ENCODE data around the gene PTPRT. TPM values are rescaled to one million over a fixed set of nuclear protein-coding genes. Genes with fewer than 3 reads are reported as not detected.

The PTPRT gene
- total and polyA plus RNA-seq, 2 donors (not counting 1 experiment from before 2014, with no cell fraction given) = not detected

GRCh38 chr20:43190332-43190953 is 737 bp upstream of the PTPRT start:
- H2AFZ ChIP-seq (ENCODE audit: low read length) = no peak overlapping the region
- DNase-seq (ENCODE audit: low read depth in 2 of 2) = no peak
- TF ChIP-seq EZH2 (IDR thresholded peaks at IDR 0.05; ENCODE audit: low read length, missing control alignments) = no peak
- TF ChIP-seq, protein P1, sequence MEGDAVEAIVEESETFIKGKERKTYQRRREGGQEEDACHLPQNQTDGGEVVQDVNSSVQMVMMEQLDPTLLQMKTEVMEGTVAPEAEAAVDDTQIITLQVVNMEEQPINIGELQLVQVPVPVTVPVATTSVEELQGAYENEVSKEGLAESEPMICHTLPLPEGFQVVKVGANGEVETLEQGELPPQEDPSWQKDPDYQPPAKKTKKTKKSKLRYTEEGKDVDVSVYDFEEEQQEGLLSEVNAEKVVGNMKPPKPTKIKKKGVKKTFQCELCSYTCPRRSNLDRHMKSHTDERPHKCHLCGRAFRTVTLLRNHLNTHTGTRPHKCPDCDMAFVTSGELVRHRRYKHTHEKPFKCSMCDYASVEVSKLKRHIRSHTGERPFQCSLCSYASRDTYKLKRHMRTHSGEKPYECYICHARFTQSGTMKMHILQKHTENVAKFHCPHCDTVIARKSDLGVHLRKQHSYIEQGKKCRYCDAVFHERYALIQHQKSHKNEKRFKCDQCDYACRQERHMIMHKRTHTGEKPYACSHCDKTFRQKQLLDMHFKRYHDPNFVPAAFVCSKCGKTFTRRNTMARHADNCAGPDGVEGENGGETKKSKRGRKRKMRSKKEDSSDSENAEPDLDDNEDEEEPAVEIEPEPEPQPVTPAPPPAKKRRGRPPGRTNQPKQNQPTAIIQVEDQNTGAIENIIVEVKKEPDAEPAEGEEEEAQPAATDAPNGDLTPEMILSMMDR (conservative IDR thresholded peaks at IDR 0.05 in 1 of 2, IDR thresholded peaks at IDR 0.05 in 1 of 2; ENCODE audit: low read depth in 1 of 2, low read length in 2 of 2) = no peak
- H3K9ac ChIP-seq (ENCODE audit: insufficient read depth, low read length) = no peak overlapping the region
- no peak overlapping the region for H3K4me3 ChIP-seq (replicated peaks in 1 of 4; ENCODE audit: control extremely low read depth in 1 of 4, insufficient read depth in 1 of 4, low read depth in 3 of 4, low read length in 4 of 4)
- no peaks in the 10 kb centered on the region for H4K20me1 ChIP-seq (ENCODE audit: control insufficient read depth, extremely low read depth, insufficient read depth, low read length)
- H3K36me3 ChIP-seq (ENCODE audit: control insufficient read depth, insufficient read depth, low read length) = no peaks in the 10 kb centered on the region
- H3K4me1 ChIP-seq (ENCODE audit: control insufficient read depth, extremely low read depth, insufficient read depth, low read length) = no peaks in the 10 kb centered on the region
- H3K27ac ChIP-seq (ENCODE audit: insufficient read depth, low read length) = no peak overlapping the region
- no peaks in the 10 kb centered on the region for H3K79me2 ChIP-seq (ENCODE audit: control insufficient read depth, insufficient read depth, low read length)
- no peak overlapping the region for H3K4me2 ChIP-seq (ENCODE audit: extremely low read depth, insufficient read depth, low read length)
- peaks cover 7% of the 10 kb centered on the region for H3K27me3 ChIP-seq (ENCODE audit: control insufficient read depth, insufficient read depth, low read length)
- H3K9me3 ChIP-seq (ENCODE audit: control insufficient read depth, insufficient read depth, low read depth, low read length) = no peaks in the 10 kb centered on the region

- no peaks in the 10 kb centered on the region for H3K36me3 ChIP-seq (ENCODE audit: control insufficient read depth, insufficient read depth, low read length)
- H3K4me2 ChIP-seq (ENCODE audit: extremely low read depth, insufficient read depth, low read length) = no peak overlapping the region
- H3K4me3 ChIP-seq (replicated peaks in 1 of 4; ENCODE audit: control extremely low read depth in 1 of 4, insufficient read depth in 1 of 4, low read depth in 3 of 4, low read length in 4 of 4) = no peak overlapping the region
- H2AFZ ChIP-seq (ENCODE audit: low read length) = no peak overlapping the region
- H3K9ac ChIP-seq (ENCODE audit: insufficient read depth, low read length) = no peak overlapping the region
- TF ChIP-seq, protein P1 (conservative IDR thresholded peaks at IDR 0.05 in 1 of 2, IDR thresholded peaks at IDR 0.05 in 1 of 2; ENCODE audit: low read depth in 1 of 2, low read length in 2 of 2) = no peak
- TF ChIP-seq EZH2 (IDR thresholded peaks at IDR 0.05; ENCODE audit: low read length, missing control alignments) = no peak
- no peak for DNase-seq (ENCODE audit: low read depth in 2 of 2)
- peaks cover 7% of the 10 kb centered on the region for H3K27me3 ChIP-seq (ENCODE audit: control insufficient read depth, insufficient read depth, low read length)
- H3K4me1 ChIP-seq (ENCODE audit: control insufficient read depth, extremely low read depth, insufficient read depth, low read length) = no peaks in the 10 kb centered on the region
- no peaks in the 10 kb centered on the region for H3K9me3 ChIP-seq (ENCODE audit: control insufficient read depth, insufficient read depth, low read depth, low read length)
- H4K20me1 ChIP-seq (ENCODE audit: control insufficient read depth, extremely low read depth, insufficient read depth, low read length) = no peaks in the 10 kb centered on the region
- H3K27ac ChIP-seq (ENCODE audit: insufficient read depth, low read length) = no peak overlapping the region
- no peaks in the 10 kb centered on the region for H3K79me2 ChIP-seq (ENCODE audit: control insufficient read depth, insufficient read depth, low read length)
Measured at GRCh38 chr20:43188861-43189553, 699 bp downstream of the PTPRT start.

DNA sequence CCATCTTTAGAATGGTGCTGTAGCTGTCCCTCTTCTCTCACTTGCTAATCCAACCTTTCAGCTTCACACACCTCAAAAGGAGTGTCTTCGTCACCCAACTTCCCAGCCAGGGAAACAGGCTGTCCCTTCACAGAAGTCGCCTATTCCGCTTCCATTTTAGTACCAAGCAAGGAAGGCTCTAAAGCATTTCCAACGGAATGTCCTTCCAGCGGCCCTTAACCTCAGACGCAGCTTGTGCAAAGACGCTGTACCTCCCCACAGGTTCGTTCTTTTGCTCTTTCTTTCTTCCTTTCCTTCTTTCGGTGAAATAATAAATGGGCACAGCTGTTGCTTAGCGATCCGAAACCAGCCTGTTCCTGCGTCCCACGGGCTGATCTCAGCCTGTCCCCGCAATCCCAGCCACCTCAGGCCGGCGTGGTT is 1.5 kb downstream of the PTPRT start:
- TF ChIP-seq, protein P1 (conservative IDR thresholded peaks at IDR 0.05 in 1 of 2, IDR thresholded peaks at IDR 0.05 in 1 of 2; ENCODE audit: low read depth in 1 of 2, low read length in 2 of 2) = no peak
- peak; percentile 70 for TF ChIP-seq EZH2 (IDR thresholded peaks at IDR 0.05; ENCODE audit: low read length, missing control alignments)
- no peak overlapping the region for H3K4me2 ChIP-seq (ENCODE audit: extremely low read depth, insufficient read depth, low read length)
- no peak overlapping the region for H3K4me3 ChIP-seq (replicated peaks in 1 of 4; ENCODE audit: control extremely low read depth in 1 of 4, insufficient read depth in 1 of 4, low read depth in 3 of 4, low read length in 4 of 4)
- peaks cover 7% of the 10 kb centered on the region for H3K27me3 ChIP-seq (ENCODE audit: control insufficient read depth, insufficient read depth, low read length)
- no peak for DNase-seq (ENCODE audit: low read depth in 2 of 2)
- H4K20me1 ChIP-seq (ENCODE audit: control insufficient read depth, extremely low read depth, insufficient read depth, low read length) = no peaks in the 10 kb centered on the region
- no peaks in the 10 kb centered on the region for H3K36me3 ChIP-seq (ENCODE audit: control insufficient read depth, insufficient read depth, low read length)
- H3K9ac ChIP-seq (ENCODE audit: insufficient read depth, low read length) = no peak overlapping the region
- H3K27ac ChIP-seq (ENCODE audit: insufficient read depth, low read length) = no peak overlapping the region
- no peaks in the 10 kb centered on the region for H3K4me1 ChIP-seq (ENCODE audit: control insufficient read depth, extremely low read depth, insufficient read depth, low read length)
- no peaks in the 10 kb centered on the region for H3K9me3 ChIP-seq (ENCODE audit: control insufficient read depth, insufficient read depth, low read depth, low read length)
- H3K79me2 ChIP-seq (ENCODE audit: control insufficient read depth, insufficient read depth, low read length) = no peaks in the 10 kb centered on the region
- no peak overlapping the region for H2AFZ ChIP-seq (ENCODE audit: low read length)
